Stimulated activated CD4-positive, alpha-beta T cell treated with anti-CD3 and anti-CD28 coated beads, Interleukin-1b, Interleukin-23, amount 100 ng/mL, for 1 hour (primary cell): ENCODE data around the gene DIPK1B.
A peak's percentile ranks its signal among the peaks of the same experiment; 100 is the strongest.
"Not testable (repeated sequence)": the region's sequence is repeated elsewhere in the genome, so short reads cannot be mapped to it uniquely, and the experiment has no call there.

Source experiments
- DNase-seq, 2 donors: peaks; one replicate each; pipeline ENCODE4 v3.0.0-alpha.2; 2020; ENCODE audit warnings: low read depth in 2 of 2

Gene DIPK1B

GRCh38 chr9:136753371-136754058 is 41.1 kb downstream of the DIPK1B start:
- no peak for DNase-seq

GRCh38 chr9:136754059-136754572 is 41.7 kb downstream of the DIPK1B start:
- DNase-seq, result no peak

GRCh38 chr9:136754626-136755301 is 42.4 kb downstream of the DIPK1B start:
- no peak for DNase-seq

GRCh38 chr9:136755302-136756133 is 43.1 kb downstream of the DIPK1B start:
- not testable (repeated sequence) for DNase-seq

GRCh38 chr9:136756134-136756438 is 43.7 kb downstream of the DIPK1B start:
- no peak for DNase-seq

- DNase-seq, result no peak
Observed at GRCh38 chr9:136756836-136757235, 44.5 kb downstream of the DIPK1B start.

- DNase-seq, result no peak
Observed at GRCh38 chr9:136757328-136757727, 45.0 kb downstream of the DIPK1B start.

GRCh38 chr9:136757751-136758140 is 45.4 kb downstream of the DIPK1B start:
- no peak for DNase-seq

GRCh38 chr9:136759001-136759400 is 46.6 kb downstream of the DIPK1B start:
- no peak for DNase-seq

GRCh38 chr9:136759436-136760325 is 47.3 kb downstream of the DIPK1B start:
- no peak for DNase-seq

GRCh38 chr9:136760424-136760823 is 48.1 kb downstream of the DIPK1B start:
- no peak for DNase-seq

GRCh38 chr9:136760834-136761544 is 48.6 kb downstream of the DIPK1B start:
- not testable (repeated sequence) for DNase-seq

GRCh38 chr9:136761545-136761981 is 49.2 kb downstream of the DIPK1B start:
- DNase-seq, result no peak

- DNase-seq, result no peak
Observed at GRCh38 chr9:136762221-136762691, 49.9 kb downstream of the DIPK1B start.

- DNase-seq, result peak in 1 of 2 donors; percentile 34
Observed at GRCh38 chr9:136762915-136763648, 50.7 kb downstream of the DIPK1B start.

- DNase-seq, result no peak
Observed at GRCh38 chr9:136763649-136764035, 51.3 kb downstream of the DIPK1B start.

GRCh38 chr9:136764301-136764891 is 52.0 kb downstream of the DIPK1B start, which contains the start of gene LCN15:
Gene LCN15, minus strand, starts transcription at chr9:136764518. Its CDS starts 30 bp downstream, at chr9:136764488.
- no peak for DNase-seq

- DNase-seq, result no peak
Observed at GRCh38 chr9:136765041-136765440, 52.7 kb downstream of the DIPK1B start.

- not testable (repeated sequence) for DNase-seq
Observed at GRCh38 chr9:136765745-136766409, 53.5 kb downstream of the DIPK1B start.
